MCF 10A (cell line): Measurements from ENCODE around the gene SLC39A3. TPM values are rescaled to one million over a fixed set of nuclear protein-coding genes. Genes with fewer than 3 reads are reported as not detected.

Experiments
- BruUV-seq: library from RNA; stranded (reverse); fragments of 400-500 nt; replicated peaks from 2 replicates; lab custom pipeline; 2021; lab: Mats Ljungman, UMichigan
- CTCF ChIA-PET: fragments of 300-600 bp; sonication (Branson Sonifier 250); formaldehyde crosslinking; extraction: SDS; loops from one replicate; lab custom pipeline; 2021; ENCODE audit warnings: antibody characterized with exemption, inconsistent platforms; lab: Yijun Ruan, JAX
- POLR2A ChIA-PET: fragments of 300-600, 350-650 bp; sonication (Branson Sonifier 250); formaldehyde crosslinking; extraction: SDS; loops from one replicate; lab custom pipeline; 2020; ENCODE audit warnings: antibody characterized with exemption, inconsistent platforms; lab: Yijun Ruan, JAX
- DNase-seq: peaks from one replicate; pipeline ENCODE4 v3.0.0-alpha.2; 2018; ENCODE audit not compliant: unreplicated experiment
- H3K27ac Mint-ChIP-seq: one replicate; pipeline ENCODE4 v1.8.0; 2022; ENCODE audit warnings: mild to moderate bottlenecking, low read depth, mixed read lengths; ENCODE audit not compliant: unreplicated experiment
- H3K27me3 Mint-ChIP-seq: one replicate; pipeline ENCODE4 v1.8.0; 2022; ENCODE audit warnings: mixed read lengths; ENCODE audit not compliant: insufficient read depth, unreplicated experiment
- H3K36me3 Mint-ChIP-seq: one replicate; pipeline ENCODE4 v1.8.0; 2022; ENCODE audit warnings: mild to moderate bottlenecking, moderate library complexity, mixed read lengths; ENCODE audit not compliant: insufficient read depth, unreplicated experiment
- H3K4me1 Mint-ChIP-seq: one replicate; pipeline ENCODE4 v1.8.0; 2022; ENCODE audit warnings: mixed read lengths; ENCODE audit not compliant: insufficient read depth, unreplicated experiment
- H3K4me3 Mint-ChIP-seq: one replicate; pipeline ENCODE4 v1.8.0; 2022; ENCODE audit warnings: mild to moderate bottlenecking, moderate library complexity, mixed read lengths; ENCODE audit not compliant: unreplicated experiment
- H3K9me3 Mint-ChIP-seq: one replicate; pipeline ENCODE4 v1.8.0; 2022; ENCODE audit warnings: mixed read lengths; ENCODE audit not compliant: unreplicated experiment
- intact Hi-C: fragments of 100-400 bp; cut with micrococcal nuclease; formaldehyde crosslinking; loops from 2 replicates; pipeline ENCODE4 v1.14.1; 2022
- total RNA-seq: library from RNA; stranded (reverse); gene quantifications from 2 replicates; pipeline ENCODE4 v1.2.3, GENCODE V29; 2022
- TF ChIP-seq, protein P1 (sequence below): fragments of 200-600 bp; IDR thresholded peaks from one replicate; pipeline ENCODE4 v1.8.0; 2022; ENCODE audit warnings: antibody characterized with exemption, mild to moderate bottlenecking; ENCODE audit not compliant: unreplicated experiment

The SLC39A3 gene
- total RNA-seq, 1 experiment from 2014 or later = 21.3 TPM

DNA sequence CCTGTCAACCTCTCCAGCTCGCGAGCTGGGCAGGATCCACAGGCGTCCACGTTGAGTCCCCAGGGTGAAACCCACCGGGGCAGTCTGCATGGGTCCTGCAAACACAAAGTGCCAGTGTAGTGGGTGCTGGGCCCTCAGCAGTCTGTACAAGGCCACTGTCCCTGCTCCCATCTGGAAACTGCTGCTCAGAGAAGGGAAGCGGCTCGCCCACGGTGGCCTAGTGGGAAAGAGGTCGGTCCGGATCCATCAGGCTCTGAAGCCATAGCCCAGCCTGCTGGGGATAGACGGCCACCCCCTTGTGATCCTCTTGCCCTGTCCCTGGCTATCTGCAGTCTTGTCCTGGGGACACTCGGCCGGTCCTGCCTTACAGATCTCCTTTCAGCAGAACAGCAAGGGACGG, 16.1 kb downstream of the SLC39A3 start:
- no peak overlapping the region for H3K4me3 Mint-ChIP-seq
- no peak for DNase-seq
- BruUV-seq = no TSS peak
- H3K4me1 Mint-ChIP-seq = peaks cover 11% of the 10 kb centered on the region
- CTCF ChIA-PET = interaction anchor here (0.6 to 0.7 kb wide), 2 partner anchors 12 to 74 kb away, joined by 3 read pairs; no protein-coding TSS in a partner anchor
- TF ChIP-seq, protein P1, sequence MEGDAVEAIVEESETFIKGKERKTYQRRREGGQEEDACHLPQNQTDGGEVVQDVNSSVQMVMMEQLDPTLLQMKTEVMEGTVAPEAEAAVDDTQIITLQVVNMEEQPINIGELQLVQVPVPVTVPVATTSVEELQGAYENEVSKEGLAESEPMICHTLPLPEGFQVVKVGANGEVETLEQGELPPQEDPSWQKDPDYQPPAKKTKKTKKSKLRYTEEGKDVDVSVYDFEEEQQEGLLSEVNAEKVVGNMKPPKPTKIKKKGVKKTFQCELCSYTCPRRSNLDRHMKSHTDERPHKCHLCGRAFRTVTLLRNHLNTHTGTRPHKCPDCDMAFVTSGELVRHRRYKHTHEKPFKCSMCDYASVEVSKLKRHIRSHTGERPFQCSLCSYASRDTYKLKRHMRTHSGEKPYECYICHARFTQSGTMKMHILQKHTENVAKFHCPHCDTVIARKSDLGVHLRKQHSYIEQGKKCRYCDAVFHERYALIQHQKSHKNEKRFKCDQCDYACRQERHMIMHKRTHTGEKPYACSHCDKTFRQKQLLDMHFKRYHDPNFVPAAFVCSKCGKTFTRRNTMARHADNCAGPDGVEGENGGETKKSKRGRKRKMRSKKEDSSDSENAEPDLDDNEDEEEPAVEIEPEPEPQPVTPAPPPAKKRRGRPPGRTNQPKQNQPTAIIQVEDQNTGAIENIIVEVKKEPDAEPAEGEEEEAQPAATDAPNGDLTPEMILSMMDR = no peak
- intact Hi-C loops = no loop called here
- peaks cover 3% of the 10 kb centered on the region for H3K36me3 Mint-ChIP-seq
- H3K27me3 Mint-ChIP-seq = no peaks in the 10 kb centered on the region
- POLR2A ChIA-PET = interaction anchor here (1.1 kb wide), 2 partner anchors 13 to 15 kb away, joined by 3 to 4 read pairs; no protein-coding TSS in a partner anchor
- no peaks in the 10 kb centered on the region for H3K9me3 Mint-ChIP-seq
- H3K27ac Mint-ChIP-seq = no peak overlapping the region

DNA sequence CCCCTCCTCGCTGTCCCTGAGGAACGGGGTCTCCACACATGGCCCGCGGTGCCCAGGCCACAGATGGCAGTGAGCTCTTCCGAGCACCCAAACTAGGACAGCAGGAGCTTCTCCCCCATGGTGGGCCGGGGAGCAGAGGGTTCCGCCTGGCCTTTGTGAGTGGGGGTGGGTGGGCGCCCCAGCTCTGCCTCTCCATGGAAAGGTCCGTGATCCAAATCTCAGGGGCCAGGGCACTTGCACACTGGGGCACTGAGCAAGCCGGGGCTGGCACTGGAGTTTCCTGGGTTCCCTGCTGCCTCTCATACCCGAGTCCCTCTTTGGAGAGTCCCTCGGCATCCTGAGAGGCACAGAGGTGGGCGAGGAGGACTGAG, 16.5 kb downstream of the SLC39A3 start:
- POLR2A ChIA-PET = interaction anchor here (0.7 to 1.1 kb wide), 3 partner anchors 9 to 75 kb away, joined by 3 to 5 read pairs (median 4); no protein-coding TSS in a partner anchor
- H3K9me3 Mint-ChIP-seq = no peaks in the 10 kb centered on the region
- H3K36me3 Mint-ChIP-seq = no peaks in the 10 kb centered on the region
- TF ChIP-seq, protein P1 = no peak
- peaks cover 11% of the 10 kb centered on the region for H3K4me1 Mint-ChIP-seq
- CTCF ChIA-PET = interaction anchor here (0.6 to 0.7 kb wide), 3 partner anchors 12 to 74 kb away, joined by 3 read pairs; no protein-coding TSS in a partner anchor
- no TSS peak for BruUV-seq
- DNase-seq = no peak
- no peaks in the 10 kb centered on the region for H3K27me3 Mint-ChIP-seq
- intact Hi-C loops = no loop called here
- H3K27ac Mint-ChIP-seq = no peak overlapping the region
- no peak overlapping the region for H3K4me3 Mint-ChIP-seq

DNA sequence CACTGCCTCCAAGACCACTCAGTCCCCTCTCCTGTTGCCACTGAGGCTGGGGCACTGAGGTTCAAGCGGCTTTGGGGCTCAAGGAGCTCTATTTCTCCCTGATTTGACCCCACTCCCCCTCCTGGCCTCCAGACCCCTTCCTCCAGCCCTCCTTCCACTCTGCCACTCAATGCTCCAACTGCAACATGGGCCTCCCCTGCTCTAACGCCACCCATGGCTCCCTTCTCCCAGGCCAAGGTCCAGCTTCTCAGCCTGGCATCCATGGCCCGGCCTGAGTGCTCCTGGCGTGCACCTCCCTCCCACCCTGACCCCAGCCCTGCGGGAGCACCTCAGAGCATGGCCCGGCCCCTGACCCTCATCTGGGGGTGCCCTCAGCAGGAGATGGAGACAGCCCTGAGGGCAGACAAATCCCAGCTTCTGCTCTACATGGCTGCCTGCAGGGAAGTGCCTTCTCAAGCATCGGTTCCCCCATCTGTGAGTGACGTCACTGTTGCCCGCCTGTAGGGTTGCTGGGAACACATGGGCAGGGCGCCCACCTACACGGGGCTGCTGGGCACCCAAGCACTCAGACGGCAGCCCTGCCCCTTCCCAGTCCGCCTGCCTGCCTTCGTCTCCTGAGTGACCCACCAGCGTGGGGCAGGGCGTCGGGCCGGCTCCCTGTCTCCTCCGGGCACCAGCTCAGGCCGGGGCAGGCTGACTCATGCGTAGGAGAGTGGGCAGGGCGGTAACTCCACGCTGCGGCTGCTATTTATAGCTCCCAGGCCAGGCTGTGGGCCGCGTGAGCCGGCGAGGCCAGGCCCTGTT, 17.1 kb downstream of the SLC39A3 start:
- CTCF ChIA-PET = interaction anchor here (0.6 to 1.0 kb wide), 5 partner anchors 13 to 87 kb away, joined by 3 to 4 read pairs (median 3); no protein-coding TSS in a partner anchor
- DNase-seq = peak; percentile 62
- BruUV-seq = no TSS peak
- TF ChIP-seq, protein P1 = no peak
- Mint-ChIP-seq H3K27me3 (no peaks in the 10 kb centered on the region), H3K36me3 (no peaks in the 10 kb centered on the region), H3K4me1 (peaks cover 10% of the 10 kb centered on the region), H3K9me3 (no peaks in the 10 kb centered on the region), H3K4me3 (no peak overlapping the region), H3K27ac (no peak overlapping the region)
- intact Hi-C loops = no loop called here
- POLR2A ChIA-PET = interaction anchor here (0.7 to 1.1 kb wide), 3 partner anchors 10 to 74 kb away, joined by 3 to 5 read pairs (median 4); no protein-coding TSS in a partner anchor
